Right atrium auricular region (tissue), 2 donors: Measurements from ENCODE around the gene SEMA4A. TPM values are rescaled to one million over a fixed set of nuclear protein-coding genes. Genes with fewer than 3 reads are reported as not detected.

ENCODE experiments used
- DNase-seq: peaks from one replicate; pipeline ENCODE4 v3.0.0-alpha.2; 2019; ENCODE audit warnings: low spot score
- H3K27ac ChIP-seq, 2 donors: fragments of 200-600 bp; sonication (generic); 1 replicate in 1 of 2; 2 replicates in 1 of 2; pipeline ENCODE4 v1.5.1; 2016 to 2019
- H3K27me3 ChIP-seq, 2 donors: fragments of 200-600 bp; sonication (generic); one replicate each; pipeline versions ENCODE4 v1.5.1 to v1.6.0; 2017 to 2019
- H3K36me3 ChIP-seq: fragments of 200-600 bp; sonication (generic); one replicate; pipeline ENCODE4 v1.5.1; 2016
- H3K4me1 ChIP-seq, 2 donors: fragments of 200-600 bp; sonication (generic); one replicate each; pipeline versions ENCODE4 v1.5.1 to v1.6.0; 2017 to 2019
- H3K4me3 ChIP-seq, 2 donors: fragments of 200-600 bp; sonication (generic); 1 replicate in 1 of 2; 2 replicates in 1 of 2; pipeline ENCODE4 v1.5.1; 2017 to 2019; ENCODE audit warnings: mild to moderate bottlenecking in 1 of 2, moderate library complexity in 1 of 2
- H3K9me3 ChIP-seq, 2 donors: fragments of 200-600 bp; sonication (generic); one replicate each; pipeline ENCODE4 v1.5.1; 2019
- total RNA-seq, 2 donors: library from RNA; depleted of rRNA; stranded (reverse); fragments of >200 nt; gene quantifications; one replicate each; pipeline ENCODE4 v1.1.0, GENCODE V29; 2016
- TF ChIP-seq, protein P1 (sequence below), 2 donors: fragments of 200-600 bp; sonication (generic); IDR thresholded peaks; one replicate each; pipeline ENCODE4 v1.5.1; 2019; ENCODE audit warnings: antibody characterized with exemption in 2 of 2

SEMA4A gene
- total RNA-seq: 1 to 10 TPM; 2.0 to 4.2 TPM

GRCh38 chr1:156153362-156153761 lies at the start of gene SEMA4A:
TSS of gene SEMA4A (plus strand) at chr1:156153585. CDS start at chr1:156154579, 994 bp downstream.
- TF ChIP-seq, protein P1, sequence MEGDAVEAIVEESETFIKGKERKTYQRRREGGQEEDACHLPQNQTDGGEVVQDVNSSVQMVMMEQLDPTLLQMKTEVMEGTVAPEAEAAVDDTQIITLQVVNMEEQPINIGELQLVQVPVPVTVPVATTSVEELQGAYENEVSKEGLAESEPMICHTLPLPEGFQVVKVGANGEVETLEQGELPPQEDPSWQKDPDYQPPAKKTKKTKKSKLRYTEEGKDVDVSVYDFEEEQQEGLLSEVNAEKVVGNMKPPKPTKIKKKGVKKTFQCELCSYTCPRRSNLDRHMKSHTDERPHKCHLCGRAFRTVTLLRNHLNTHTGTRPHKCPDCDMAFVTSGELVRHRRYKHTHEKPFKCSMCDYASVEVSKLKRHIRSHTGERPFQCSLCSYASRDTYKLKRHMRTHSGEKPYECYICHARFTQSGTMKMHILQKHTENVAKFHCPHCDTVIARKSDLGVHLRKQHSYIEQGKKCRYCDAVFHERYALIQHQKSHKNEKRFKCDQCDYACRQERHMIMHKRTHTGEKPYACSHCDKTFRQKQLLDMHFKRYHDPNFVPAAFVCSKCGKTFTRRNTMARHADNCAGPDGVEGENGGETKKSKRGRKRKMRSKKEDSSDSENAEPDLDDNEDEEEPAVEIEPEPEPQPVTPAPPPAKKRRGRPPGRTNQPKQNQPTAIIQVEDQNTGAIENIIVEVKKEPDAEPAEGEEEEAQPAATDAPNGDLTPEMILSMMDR (IDR thresholded peaks at IDR 0.05): no peak
- no peak for DNase-seq
- Histone ChIP-seq H3K36me3 (no peaks in the 10 kb centered on the region), H3K27ac (no peak within 1 kb of the TSS), H3K4me1 (no peaks in the 10 kb centered on the region), H3K27me3 (no peaks in the 10 kb centered on the region), H3K9me3 (no peaks in the 10 kb centered on the region), H3K4me3 (no peak within 1 kb of the TSS)

GRCh38 chr1:156104065-156104810 lies 49.1 kb upstream of the SEMA4A start:
- DNase-seq: peak; percentile 91

GRCh38 chr1:156104861-156105832 lies 48.2 kb upstream of the SEMA4A start:
- no peak for DNase-seq
- Histone ChIP-seq H3K4me3 (peak overlapping the region in 1 of 2 donors; percentile 44), H3K36me3 (no peaks in the 10 kb centered on the region), H3K27ac (peak overlapping the region; percentile 95 to 99), H3K27me3 (no peaks in the 10 kb centered on the region), H3K9me3 (no peaks in the 10 kb centered on the region), H3K4me1 (peaks cover 0 to 72% of the 10 kb centered on the region in 2 donors)
- TF ChIP-seq, protein P1 (IDR thresholded peaks at IDR 0.05): no peak

More at GRCh38 chr1:156104065-156104810, 49.1 kb upstream of the SEMA4A start:
- Histone ChIP-seq H3K4me3 (peak overlapping the region in 1 of 2 donors; percentile 17), H3K9me3 (no peaks in the 10 kb centered on the region), H3K27me3 (no peaks in the 10 kb centered on the region), H3K27ac (peak overlapping the region; percentile 95 to 99), H3K4me1 (peaks cover 0 to 72% of the 10 kb centered on the region in 2 donors), H3K36me3 (no peaks in the 10 kb centered on the region)
- TF ChIP-seq, protein P1 (IDR thresholded peaks at IDR 0.05): no peak

DNA sequence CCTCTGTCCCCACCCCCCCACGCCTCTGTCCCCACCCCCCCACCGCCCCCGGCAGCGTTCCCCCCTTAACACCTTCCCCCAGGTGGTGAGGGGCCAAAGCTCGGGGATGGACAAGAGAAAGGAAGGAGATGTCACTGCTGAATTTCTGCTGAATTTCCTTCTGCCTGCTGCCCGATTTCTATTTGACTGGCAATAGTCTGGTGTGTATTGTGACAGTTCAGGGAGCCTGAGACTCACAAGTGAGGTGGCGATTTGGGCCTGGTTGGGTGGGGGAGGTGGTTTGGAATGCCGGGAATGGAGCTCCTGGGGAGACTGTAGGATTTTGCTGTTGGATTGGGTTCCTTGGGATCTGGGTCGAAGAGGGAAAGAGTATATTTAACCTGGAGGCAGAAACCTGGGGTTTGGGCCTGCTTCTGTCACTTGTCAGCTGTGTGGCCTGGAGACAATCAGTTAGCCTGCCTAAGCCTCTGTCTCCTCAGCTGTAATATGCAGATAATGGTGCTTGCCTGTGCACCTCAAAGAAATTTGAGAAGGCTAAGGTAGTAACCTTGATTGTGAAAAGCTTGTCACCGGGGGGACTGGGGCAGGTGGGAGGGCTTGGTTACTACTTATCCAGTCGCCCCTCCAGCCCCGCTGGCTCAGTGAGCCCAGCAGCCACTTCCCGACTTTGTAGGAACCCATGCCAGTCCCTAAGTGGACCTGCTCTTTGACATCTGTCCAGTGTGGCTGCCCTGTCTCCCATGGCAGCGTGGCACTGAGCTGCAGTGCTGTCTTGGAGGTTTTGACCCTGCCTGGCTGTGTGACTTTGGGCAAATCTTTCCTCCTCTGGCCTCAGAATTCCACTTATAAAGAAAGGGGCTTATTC lies 46.5 kb upstream of the SEMA4A start:
- H3K36me3 ChIP-seq: no peaks in the 10 kb centered on the region
- no peaks in the 10 kb centered on the region for H3K9me3 ChIP-seq
- TF ChIP-seq, protein P1 (IDR thresholded peaks at IDR 0.05): no peak
- peaks cover 0 to 62% of the 10 kb centered on the region in 2 donors for H3K4me1 ChIP-seq
- peak overlapping the region in 1 of 2 donors; percentile 44 for H3K4me3 ChIP-seq
- DNase-seq: peak; percentile 73
- peak overlapping the region; percentile 95 to 99 for H3K27ac ChIP-seq
- no peaks in the 10 kb centered on the region for H3K27me3 ChIP-seq

GRCh38 chr1:156108057-156108456 lies 45.3 kb upstream of the SEMA4A start:
- no peaks in the 10 kb centered on the region for H3K27me3 ChIP-seq
- no peaks in the 10 kb centered on the region for H3K36me3 ChIP-seq
- peak overlapping the region; percentile 95 to 99 for H3K27ac ChIP-seq
- no peak overlapping the region for H3K4me3 ChIP-seq
- no peak for DNase-seq
- no peaks in the 10 kb centered on the region for H3K9me3 ChIP-seq
- H3K4me1 ChIP-seq: peaks cover 0 to 61% of the 10 kb centered on the region in 2 donors
- TF ChIP-seq, protein P1 (IDR thresholded peaks at IDR 0.05): no peak
